Measurements from ENCODE around the gene RALY.

DNA sequence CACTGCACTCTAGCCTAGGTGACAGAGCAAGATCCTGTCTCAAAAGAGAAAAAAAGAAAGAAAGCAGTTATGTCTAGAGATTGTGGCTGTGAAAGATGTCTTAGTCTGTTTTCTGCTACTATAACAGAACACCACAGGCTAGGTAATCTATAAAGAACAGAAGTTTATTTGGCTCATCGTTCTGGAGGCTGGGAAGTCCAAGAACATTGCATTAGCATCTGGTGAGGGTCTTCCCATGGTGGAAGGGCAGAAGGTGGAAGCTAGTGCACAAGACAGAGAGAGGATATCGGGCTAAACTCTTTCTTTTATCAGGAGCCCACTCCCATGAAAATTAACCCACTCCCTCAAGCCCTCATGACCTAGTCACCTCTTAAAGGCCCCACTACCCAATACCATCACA is 16.2 kb upstream of the RALY start:
- TF ChIP-seq CTCF (IDR thresholded peaks at IDR 0.05), result no peak
- TF ChIP-seq POLR2A (IDR thresholded peaks at IDR 0.05), result no peak
- TF ChIP-seq POLR2AphosphoS5 (IDR thresholded peaks at IDR 0.05), result no peak

Measured in suprapubic skin (tissue), 4 donors.